Spleen (tissue), 11 donors: Measurements from ENCODE around the gene GAMT. TPM values are rescaled to one million over a fixed set of nuclear protein-coding genes. Genes with fewer than 3 reads are reported as not detected.

Experiments used
- DNase-seq: peaks from one replicate; pipeline ENCODE4 v3.0.0-alpha.2; 2020
- H3K27ac ChIP-seq, 8 donors: fragments of 200-600 bp; sonication (generic) in 7 of 8; 1 replicate in 4 of 8; 2 replicates in 4 of 8; pipeline versions ENCODE4 v1.5.0 to v1.8.0; 2016 to 2021; ENCODE audit warnings: inconsistent platforms in 4 of 8, mild to moderate bottlenecking in 4 of 8, moderate library complexity in 1 of 8
- H3K27me3 ChIP-seq, 7 donors: fragments of 200-600 bp; sonication (generic) in 6 of 7; replicated peaks in 1 of 7; 1 replicate in 4 of 7; 2 replicates in 3 of 7; pipeline versions ENCODE4 v1.5.0 to v1.8.0; 2016 to 2021; ENCODE audit warnings: inconsistent platforms in 3 of 7, mild to moderate bottlenecking in 1 of 7
- H3K36me3 ChIP-seq, 6 donors: fragments of 200-600 bp; sonication (generic) in 5 of 6; 1 replicate in 4 of 6; 2 replicates in 2 of 6; pipeline versions ENCODE4 v1.5.0 to v1.8.0; 2016 to 2021; ENCODE audit warnings: inconsistent platforms in 2 of 6
- H3K4me1 ChIP-seq, 6 donors: fragments of 200-600 bp; sonication (generic) in 5 of 6; 1 replicate in 3 of 6; 2 replicates in 3 of 6; pipeline versions ENCODE4 v1.5.0 to v1.8.0; 2016 to 2021; ENCODE audit warnings: inconsistent platforms in 3 of 6
- H3K4me3 ChIP-seq, 8 donors: fragments of 200-600 bp; sonication (generic) in 7 of 8; 1 replicate in 4 of 8; 2 replicates in 4 of 8; pipeline versions ENCODE4 v1.5.0 to v1.8.0; 2016 to 2021; ENCODE audit warnings: inconsistent platforms in 4 of 8, mild to moderate bottlenecking in 4 of 8, moderate library complexity in 2 of 8
- H3K9me3 ChIP-seq, 8 donors: fragments of 200-600 bp; sonication (generic) in 7 of 8; 1 replicate in 4 of 8; 2 replicates in 4 of 8; pipeline versions ENCODE4 v1.5.0 to v1.8.0; 2016 to 2021; ENCODE audit warnings: inconsistent platforms in 4 of 8
- POLR2A ChIP-seq, 3 donors: fragments of 450-650 bp; IDR thresholded peaks; one replicate each; pipeline ENCODE4 v1.5.1; 2017; ENCODE audit warnings: antibody characterized with exemption in 3 of 3, mild to moderate bottlenecking in 1 of 3
- POLR2AphosphoS5 ChIP-seq, 3 donors: sonication (generic); formaldehyde crosslinking; IDR thresholded peaks; one replicate each; pipeline ENCODE4 v1.5.1; 2017; ENCODE audit warnings: antibody characterized with exemption in 3 of 3
- WGBS, 5 donors: extraction: QIAGEN DNeasy Blood & Tissue Kit in 3 of 5; methylation state at CpG; one replicate each; pipeline versions ENCODE4 v1.1.5 to v1.1.7; 2013 to 2018; 5-methylcytosine and 5-hydroxymethylcytosine counted together
- intact Hi-C: fragments of 100-400 bp; cut with DNase I; formaldehyde crosslinking; loops from one replicate; pipeline ENCODE4 v1.15.0; 2023; ENCODE audit warnings: low total_unique reads
- polyA plus RNA-seq, 3 donors: library from polyadenylated mRNA; stranded (reverse); fragments of 200-250 nt; gene quantifications; one replicate each; pipeline ENCODE4 v1.2.1, GENCODE V29; 2013
- total RNA-seq, 7 donors: library from RNA; depleted of rRNA in 3 of 7; stranded (reverse); fragments of >200 nt in 3 of 7; fragmentation: NEBNext Ultra II Directional in 4 of 7; extraction: Animal tissue kit (Norgen Biotek cat#: 25700) in 4 of 7; gene quantifications; one replicate each; pipeline versions ENCODE4 v1.1.0 to v1.2.1, GENCODE V29; 2016 to 2021
- TF ChIP-seq, protein P1 (sequence below), 11 experiments: fragments of 200-600 bp in 7 of 11; fragments of 450-650 bp in 4 of 11; sonication (generic) in 4 of 11; IDR thresholded peaks in 8 of 11; conservative IDR thresholded peaks in 3 of 11; 1 replicate in 7 of 11; 2 replicates in 4 of 11; pipeline versions ENCODE4 v1.4.0 to v1.8.0; 2016 to 2021; ENCODE audit warnings: antibody characterized with exemption in 11 of 11, inconsistent platforms in 4 of 11, mild to moderate bottlenecking in 1 of 11
- donor health status: healthy with polysubstance abuse.
- donor health status: DM: no; HTN: no; CAD: no; lungs with moderate emphysema.
- donor health status: DM: no; HTN: no; CAD: no.
- donor health status: Bipolar disorder and iron deficiency.
- donor health status: healthy.
- donor health status: DM: no; HTN: no; CAD: no.
- donor health status: DM: yes; HTN: yes; CAD: no.

The GAMT gene
- total and polyA plus RNA-seq, 10 donors: 7.1 to 20.4 (median 12.4) TPM

DNA sequence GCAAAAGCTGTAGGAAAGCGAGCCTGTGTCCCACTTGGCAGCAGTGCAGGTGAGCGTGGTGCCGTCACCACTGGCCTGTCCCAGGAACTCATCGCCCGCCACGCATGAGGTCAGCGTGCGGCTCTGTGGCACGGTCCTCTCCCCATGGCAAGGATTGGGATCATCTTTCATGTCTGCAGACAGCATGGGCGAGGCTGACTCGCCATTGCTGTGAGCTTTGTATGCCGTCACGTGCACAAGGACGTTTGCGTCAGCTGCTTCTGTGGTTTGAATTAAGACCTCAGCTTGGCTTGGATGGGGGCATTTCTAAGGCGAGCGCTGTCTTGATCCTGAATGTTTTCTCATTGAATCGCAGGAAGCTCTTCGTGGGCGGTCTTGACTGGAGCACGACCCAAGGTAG is 15.8 kb upstream of the GAMT start:
- TF ChIP-seq POLR2AphosphoS5 (IDR thresholded peaks at IDR 0.05) (peak in 1 of 3 donors; percentile 47), POLR2A (IDR thresholded peaks at IDR 0.05) (no peak)
- Histone ChIP-seq H3K4me3 (no peak overlapping the region), H3K4me1 (peaks cover 38 to 86% (median 64%) of the 10 kb centered on the region in 6 donors), H3K36me3 (peaks cover 0 to 92% (median 52%) of the 10 kb centered on the region in 6 donors), H3K27ac (peak overlapping the region in 6 of 8 donors; percentile 26 to 98 (median 94)), H3K27me3 (no peaks in the 10 kb centered on the region), H3K9me3 (no peaks in the 10 kb centered on the region)
- no peak for DNase-seq
- WGBS, 5 donors: 77 to 93% (median 85%) methylated on average over 21 of the region's 21 CpGs
- intact Hi-C loops: no loop called here

DNA sequence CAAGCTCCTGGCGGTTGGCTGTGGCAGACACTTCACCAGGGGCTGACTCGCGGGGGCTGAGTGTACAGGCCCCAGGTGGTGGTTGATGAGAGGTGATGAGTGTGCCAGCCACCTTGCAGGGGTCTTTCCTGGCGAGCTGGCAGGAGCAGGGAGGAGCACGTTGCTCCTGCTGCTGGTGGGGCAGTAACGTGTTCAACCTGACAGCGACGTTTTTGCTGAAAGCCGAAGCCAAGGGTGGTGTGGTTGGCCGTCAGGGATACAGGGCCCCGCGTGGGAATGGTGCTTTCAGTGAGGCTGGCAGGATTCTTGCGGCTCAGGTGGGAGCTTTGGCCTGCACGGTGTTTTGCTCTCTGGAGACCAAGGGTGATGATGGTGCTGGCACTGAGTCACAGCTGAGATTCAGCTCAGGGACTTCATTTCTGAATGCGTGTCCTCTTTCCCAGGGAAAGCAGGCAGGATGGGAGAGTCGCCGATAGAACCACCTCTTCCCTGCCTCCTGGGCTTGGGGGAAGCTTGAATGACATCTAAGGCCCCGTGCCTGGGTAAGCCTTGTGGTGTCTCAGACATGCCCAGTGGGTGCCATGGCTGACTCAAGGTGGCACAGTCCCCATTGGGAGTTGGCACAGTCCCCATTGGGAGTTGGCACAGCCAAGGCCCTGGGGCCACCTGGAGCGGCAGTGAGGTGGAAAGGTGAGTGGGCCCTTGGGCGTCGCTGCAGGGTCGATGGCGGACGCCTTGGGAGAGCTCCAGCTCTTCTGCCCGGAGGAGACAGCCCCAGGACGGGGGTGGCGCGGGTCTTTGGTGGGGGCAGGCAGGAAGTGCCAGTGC is 14.9 kb upstream of the GAMT start:
- peak overlapping the region in 2 of 8 donors; percentile 4 to 21 for H3K4me3 ChIP-seq
- DNase-seq: no peak
- TF ChIP-seq, protein P1, sequence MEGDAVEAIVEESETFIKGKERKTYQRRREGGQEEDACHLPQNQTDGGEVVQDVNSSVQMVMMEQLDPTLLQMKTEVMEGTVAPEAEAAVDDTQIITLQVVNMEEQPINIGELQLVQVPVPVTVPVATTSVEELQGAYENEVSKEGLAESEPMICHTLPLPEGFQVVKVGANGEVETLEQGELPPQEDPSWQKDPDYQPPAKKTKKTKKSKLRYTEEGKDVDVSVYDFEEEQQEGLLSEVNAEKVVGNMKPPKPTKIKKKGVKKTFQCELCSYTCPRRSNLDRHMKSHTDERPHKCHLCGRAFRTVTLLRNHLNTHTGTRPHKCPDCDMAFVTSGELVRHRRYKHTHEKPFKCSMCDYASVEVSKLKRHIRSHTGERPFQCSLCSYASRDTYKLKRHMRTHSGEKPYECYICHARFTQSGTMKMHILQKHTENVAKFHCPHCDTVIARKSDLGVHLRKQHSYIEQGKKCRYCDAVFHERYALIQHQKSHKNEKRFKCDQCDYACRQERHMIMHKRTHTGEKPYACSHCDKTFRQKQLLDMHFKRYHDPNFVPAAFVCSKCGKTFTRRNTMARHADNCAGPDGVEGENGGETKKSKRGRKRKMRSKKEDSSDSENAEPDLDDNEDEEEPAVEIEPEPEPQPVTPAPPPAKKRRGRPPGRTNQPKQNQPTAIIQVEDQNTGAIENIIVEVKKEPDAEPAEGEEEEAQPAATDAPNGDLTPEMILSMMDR (IDR thresholded peaks at IDR 0.05 in 8 of 11, conservative IDR thresholded peaks at IDR 0.05 in 3 of 11): no peak
- TF ChIP-seq POLR2AphosphoS5 (IDR thresholded peaks at IDR 0.05) (no peak), POLR2A (IDR thresholded peaks at IDR 0.05) (no peak)
- peak overlapping the region; percentile 38 to 98 (median 88) for H3K27ac ChIP-seq
- H3K4me1 ChIP-seq: peaks cover 46 to 88% (median 72%) of the 10 kb centered on the region in 6 donors
- H3K27me3 ChIP-seq: no peaks in the 10 kb centered on the region
- peaks cover 0 to 92% (median 43%) of the 10 kb centered on the region in 6 donors for H3K36me3 ChIP-seq
- WGBS, 5 donors: 65 to 81% (median 73%) methylated on average over 27 to 28 of the region's 28 CpGs
- no peaks in the 10 kb centered on the region for H3K9me3 ChIP-seq
- intact Hi-C loops: no loop called here

DNA sequence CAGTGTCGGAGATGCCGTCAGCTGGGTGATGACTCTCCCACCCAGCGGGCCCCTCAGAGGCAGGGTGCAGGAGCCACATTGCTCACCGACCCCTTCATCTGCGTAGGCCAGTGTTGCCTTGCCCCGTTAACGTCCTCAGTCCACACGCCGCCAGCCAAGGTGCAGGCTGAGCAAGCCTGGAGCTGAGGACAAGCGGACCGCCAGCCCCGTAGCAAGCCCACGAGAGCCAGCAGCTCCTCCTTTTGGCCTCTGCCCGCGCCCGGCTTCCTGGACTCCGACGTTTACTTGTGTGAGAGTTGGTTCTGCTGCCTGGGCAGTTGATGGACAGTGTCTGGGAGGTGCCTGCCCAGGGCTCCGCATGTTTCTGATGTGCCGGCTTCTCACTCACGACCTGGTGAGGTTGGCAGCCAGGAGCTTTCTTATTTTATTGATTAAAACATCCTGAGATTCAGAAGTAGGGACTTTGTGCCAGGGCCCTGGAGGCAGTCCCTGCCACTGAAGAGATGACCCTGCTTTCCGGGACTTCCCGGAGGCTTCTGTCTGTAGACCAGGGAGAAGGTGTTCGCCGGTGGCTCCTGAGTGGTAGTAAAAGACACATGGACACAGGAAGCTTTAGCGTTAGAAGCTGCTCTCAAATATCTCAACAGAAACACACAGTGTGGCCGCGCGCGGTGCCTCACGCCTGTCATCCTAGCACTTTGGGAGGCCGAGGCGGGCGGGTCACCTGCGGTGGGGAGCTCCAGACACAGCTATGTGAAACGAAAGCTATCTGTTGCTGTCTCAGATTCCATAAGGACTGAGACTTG is 11.9 kb upstream of the GAMT start:
- WGBS, 5 donors: 71 to 85% (median 78%) methylated on average over 30 to 36 of the region's 36 CpGs
- H3K4me1 ChIP-seq: peaks cover 71 to 100% (median 94%) of the 10 kb centered on the region in 6 donors
- peak overlapping the region in 7 of 8 donors; percentile 41 to 98 (median 93) for H3K27ac ChIP-seq
- H3K4me3 ChIP-seq: no peak overlapping the region
- DNase-seq: no peak
- no peaks in the 10 kb centered on the region for H3K27me3 ChIP-seq
- TF ChIP-seq POLR2AphosphoS5 (IDR thresholded peaks at IDR 0.05): peak in 1 of 3 donors; percentile 49
- no peak for TF ChIP-seq POLR2A (IDR thresholded peaks at IDR 0.05)
- TF ChIP-seq, protein P1 (IDR thresholded peaks at IDR 0.05 in 8 of 11, conservative IDR thresholded peaks at IDR 0.05 in 3 of 11): no peak
- peaks cover 0 to 82% (median 21%) of the 10 kb centered on the region in 6 donors for H3K36me3 ChIP-seq
- H3K9me3 ChIP-seq: no peaks in the 10 kb centered on the region
- intact Hi-C loops: no loop called here

DNA sequence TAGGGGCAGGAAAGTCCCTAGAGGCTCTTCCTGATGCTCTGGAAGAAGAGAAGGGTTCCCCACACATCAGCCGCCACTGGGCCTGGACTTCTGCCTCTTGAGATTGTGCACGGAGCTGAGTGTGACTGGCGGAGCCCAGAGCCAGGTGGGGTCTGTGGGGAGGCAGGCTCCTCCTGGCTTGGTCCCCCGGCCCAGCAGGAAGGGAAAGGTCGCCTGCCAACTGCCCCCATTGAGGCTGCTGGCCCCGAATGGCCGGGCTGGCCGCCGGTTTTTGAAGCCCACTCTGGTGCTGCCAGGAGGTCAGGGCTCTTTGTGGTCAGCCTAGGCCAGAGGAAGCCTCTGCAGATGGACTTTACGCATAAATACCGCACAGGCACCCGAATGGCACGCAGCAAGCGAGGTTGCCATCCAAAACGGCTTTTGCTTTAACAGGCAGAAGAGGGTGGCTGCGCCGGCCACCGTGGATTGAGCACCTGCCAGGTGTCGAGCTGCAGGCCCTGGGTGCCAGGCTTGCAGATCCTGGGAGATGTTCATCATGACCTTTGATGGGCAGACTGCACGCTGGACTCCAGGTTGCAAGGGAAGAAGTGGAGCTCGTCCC is 11.1 kb upstream of the GAMT start:
- no peak for DNase-seq
- Histone ChIP-seq H3K27ac (peak overlapping the region in 7 of 8 donors; percentile 60 to 98 (median 93)), H3K27me3 (no peaks in the 10 kb centered on the region), H3K9me3 (no peaks in the 10 kb centered on the region), H3K36me3 (peaks cover 0 to 75% (median 16%) of the 10 kb centered on the region in 6 donors), H3K4me1 (peaks cover 68 to 96% (median 90%) of the 10 kb centered on the region in 6 donors), H3K4me3 (peak overlapping the region in 1 of 8 donors; percentile 98)
- intact Hi-C loops: no loop called here
- 62 to 85% (median 75%) methylated on average over 10 to 21 of the region's 21 CpGs for WGBS, 5 donors
- TF ChIP-seq POLR2AphosphoS5 (IDR thresholded peaks at IDR 0.05): no peak
- TF ChIP-seq, protein P1 (IDR thresholded peaks at IDR 0.05 in 8 of 11, conservative IDR thresholded peaks at IDR 0.05 in 3 of 11): no peak
- no peak for TF ChIP-seq POLR2A (IDR thresholded peaks at IDR 0.05)
